KMS-11 (cell line): ENCODE results near the gene PARP11.

Experiments used
- H2AFZ ChIP-seq: fragments of 200-600 bp; sonication (generic); 2 replicates; pipeline ENCODE4 v1.6.1; 2016; ENCODE audit warnings: antibody characterized with exemption, mixed run types, low read depth
- H3K27ac ChIP-seq: fragments of 200-600 bp; sonication (generic); 2 replicates; pipeline ENCODE4 v1.6.1; 2016; ENCODE audit warnings: mild to moderate bottlenecking, mixed run types
- H3K27me3 ChIP-seq: fragments of 200-600 bp; sonication (generic); 2 replicates; pipeline ENCODE4 v1.6.1; 2017; ENCODE audit warnings: mild to moderate bottlenecking, low read depth, mixed run types, moderate library complexity; ENCODE audit not compliant: insufficient read depth
- H3K36me3 ChIP-seq: fragments of 200-600 bp; sonication (generic); 2 replicates; pipeline ENCODE4 v1.6.1; 2017; ENCODE audit warnings: mild to moderate bottlenecking, mixed run types; ENCODE audit not compliant: insufficient read depth
- H3K4me1 ChIP-seq: fragments of 200-600 bp; sonication (generic); 2 replicates; pipeline ENCODE4 v1.6.1; 2016; ENCODE audit warnings: mild to moderate bottlenecking, low read depth, mixed run types; ENCODE audit not compliant: poor library complexity, severe bottlenecking
- H3K4me2 ChIP-seq: fragments of 200-600 bp; sonication (generic); 2 replicates; pipeline ENCODE4 v1.7.0; 2016; ENCODE audit warnings: mild to moderate bottlenecking, mixed run types
- H3K4me3 ChIP-seq: fragments of 200-600 bp; sonication (generic); IDR thresholded peaks from 2 replicates; pipeline ENCODE4 v1.6.1; 2017; ENCODE audit warnings: low read depth, low read length, mixed read lengths; ENCODE audit not compliant: insufficient read depth
- H3K79me2 ChIP-seq: fragments of 200-600 bp; sonication (generic); 2 replicates; pipeline ENCODE4 v1.6.1; 2016; ENCODE audit warnings: low read depth, mixed run types; ENCODE audit not compliant: insufficient read depth
- H3K9ac ChIP-seq: fragments of 200-600 bp; sonication (generic); 2 replicates; pipeline ENCODE4 v1.6.1; 2016; ENCODE audit warnings: mild to moderate bottlenecking, mixed run types
- H4K20me1 ChIP-seq: fragments of 200-600 bp; sonication (generic); 2 replicates; pipeline ENCODE4 v1.6.1; 2016; ENCODE audit warnings: mild to moderate bottlenecking, mixed run types; ENCODE audit not compliant: insufficient read depth
- CTCF ChIP-seq: fragments of 200-600 bp; sonication (generic); conservative IDR thresholded peaks from 2 replicates; pipeline ENCODE4 v1.6.1; 2017; ENCODE audit warnings: low read depth, mild to moderate bottlenecking, antibody characterized with exemption, low read length, moderate library complexity, mixed read lengths

PARP11 gene

GRCh38 chr12:3905664-3906063 is 32.5 kb upstream of the PARP11 start:
- H3K79me2 ChIP-seq: no peaks in the 10 kb centered on the region
- H3K27me3 ChIP-seq: no peaks in the 10 kb centered on the region
- no peak overlapping the region for H3K27ac ChIP-seq
- TF ChIP-seq CTCF: no peak
- H2AFZ ChIP-seq: no peak overlapping the region
- H4K20me1 ChIP-seq: no peaks in the 10 kb centered on the region
- H3K36me3 ChIP-seq: no peaks in the 10 kb centered on the region; the same call in 1 of the 2 replicates
- H3K4me3 ChIP-seq: no peak overlapping the region
- H3K9ac ChIP-seq: no peak overlapping the region
- no peak overlapping the region for H3K4me2 ChIP-seq
- no peaks in the 10 kb centered on the region for H3K4me1 ChIP-seq

GRCh38 chr12:3904999-3905398 is 31.8 kb upstream of the PARP11 start:
- no peak overlapping the region for H3K4me3 ChIP-seq
- H4K20me1 ChIP-seq: no peaks in the 10 kb centered on the region
- H2AFZ ChIP-seq: no peak overlapping the region
- H3K4me2 ChIP-seq: no peak overlapping the region
- H3K4me1 ChIP-seq: no peaks in the 10 kb centered on the region
- no peak for TF ChIP-seq CTCF
- H3K36me3 ChIP-seq: no peaks in the 10 kb centered on the region; the same call in 1 of the 2 replicates
- no peaks in the 10 kb centered on the region for H3K27me3 ChIP-seq
- H3K27ac ChIP-seq: no peak overlapping the region
- no peaks in the 10 kb centered on the region for H3K79me2 ChIP-seq
- no peak overlapping the region for H3K9ac ChIP-seq

- H4K20me1 ChIP-seq: no peaks in the 10 kb centered on the region
- no peaks in the 10 kb centered on the region for H3K79me2 ChIP-seq
- no peak overlapping the region for H3K4me3 ChIP-seq
- no peak overlapping the region for H2AFZ ChIP-seq
- no peak overlapping the region for H3K4me2 ChIP-seq
- no peak for TF ChIP-seq CTCF
- no peaks in the 10 kb centered on the region for H3K27me3 ChIP-seq
- H3K4me1 ChIP-seq: no peaks in the 10 kb centered on the region
- no peak overlapping the region for H3K27ac ChIP-seq
- no peak overlapping the region for H3K9ac ChIP-seq
- H3K36me3 ChIP-seq: no peaks in the 10 kb centered on the region; the same call in 1 of the 2 replicates
Observed at GRCh38 chr12:3902921-3903320, 29.7 kb upstream of the PARP11 start.

- Histone ChIP-seq H3K79me2 (no peaks in the 10 kb centered on the region), H3K27me3 (no peaks in the 10 kb centered on the region), H3K36me3 (no peaks in the 10 kb centered on the region; the same call in 1 of the 2 replicates), H3K27ac (no peak overlapping the region), H3K9ac (no peak overlapping the region), H3K4me2 (no peak overlapping the region), H4K20me1 (no peaks in the 10 kb centered on the region), H2AFZ (no peak overlapping the region), H3K4me3 (no peak overlapping the region), H3K4me1 (no peaks in the 10 kb centered on the region)
- TF ChIP-seq CTCF: no peak; the same call in 1 of the 2 replicates
Observed at GRCh38 chr12:3901116-3901515, 27.9 kb upstream of the PARP11 start.
